CD14-positive monocyte (primary cell): ENCODE results near the gene GJA9. TPM values are rescaled to one million over a fixed set of nuclear protein-coding genes. Genes with fewer than 3 reads are reported as not detected.

Source experiments
- DNase-seq, 3 donors: peaks; one replicate each; pipeline ENCODE4 v3.0.0-alpha.2; 2011 to 2022
- H2AFZ ChIP-seq: 2 replicates; pipeline ENCODE4 v1.6.0; 2012; ENCODE audit warnings: mild to moderate bottlenecking, low read depth, low read length, inconsistent platforms; ENCODE audit not compliant: insufficient read depth, poor library complexity, severe bottlenecking
- H3K27ac ChIP-seq, 2 donors: 1 replicate in 1 of 2; 2 replicates in 1 of 2; pipeline ENCODE4 v1.5.1; 2012 to 2013; ENCODE audit warnings: low read length in 2 of 2, control low read depth in 1 of 2, inconsistent platforms in 1 of 2, low read depth in 1 of 2, mild to moderate bottlenecking in 1 of 2
- H3K27me3 ChIP-seq, 2 donors: one replicate each; pipeline versions ENCODE4 v1.6.0 to v1.6.1; 2011 to 2013; ENCODE audit warnings: low read length in 2 of 2; ENCODE audit not compliant: control insufficient read depth in 2 of 2, insufficient read depth in 2 of 2
- H3K36me3 ChIP-seq, 2 donors: replicated peaks in 1 of 2; 1 replicate in 1 of 2; 2 replicates in 1 of 2; pipeline versions ENCODE4 v1.5.1 to v1.6.1; 2012 to 2013; ENCODE audit warnings: low read length in 2 of 2, control low read depth in 1 of 2, inconsistent platforms in 1 of 2, mild to moderate bottlenecking in 1 of 2; ENCODE audit not compliant: insufficient read depth in 2 of 2, control insufficient read depth in 1 of 2
- H3K4me1 ChIP-seq, 2 donors: 1 replicate in 1 of 2; 2 replicates in 1 of 2; pipeline versions ENCODE4 v1.5.1 to v1.6.1; 2012 to 2013; ENCODE audit warnings: low read length in 2 of 2, control low read depth in 1 of 2, inconsistent platforms in 1 of 2, mild to moderate bottlenecking in 1 of 2, moderate library complexity in 1 of 2; ENCODE audit not compliant: insufficient read depth in 2 of 2, control insufficient read depth in 1 of 2
- H3K4me2 ChIP-seq: replicated peaks from 2 replicates; pipeline ENCODE3; 2012; ENCODE audit warnings: low read length, moderate library complexity, mild to moderate bottlenecking; ENCODE audit not compliant: poor library complexity, severe bottlenecking; ENCODE audit errors: extremely low read depth
- H3K4me3 ChIP-seq, 3 experiments: fragments of 200-600 bp in 1 of 3; sonication (generic) in 1 of 3; replicated peaks in 1 of 3; 1 replicate in 2 of 3; 2 replicates in 1 of 3; pipeline ENCODE4 v1.5.1; 2011 to 2013; ENCODE audit warnings: low read length in 3 of 3, mild to moderate bottlenecking in 3 of 3, control low read depth in 2 of 3, low read depth in 2 of 3, inconsistent platforms in 1 of 3, moderate library complexity in 1 of 3
- H3K79me2 ChIP-seq: 2 replicates; pipeline ENCODE4 v1.6.0; 2012; ENCODE audit warnings: mild to moderate bottlenecking, control low read depth, inconsistent platforms, low read length, moderate library complexity; ENCODE audit not compliant: insufficient read depth
- H3K9ac ChIP-seq: 2 replicates; pipeline ENCODE4 v1.6.0; 2017; ENCODE audit warnings: low read length, mild to moderate bottlenecking; ENCODE audit not compliant: insufficient read depth, poor library complexity, severe bottlenecking
- H3K9me3 ChIP-seq, 2 donors: replicated peaks in 1 of 2; 1 replicate in 1 of 2; 2 replicates in 1 of 2; pipeline versions ENCODE4 v1.5.1 to v1.6.1; 2012 to 2013; ENCODE audit warnings: low read length in 2 of 2, control low read depth in 1 of 2; ENCODE audit not compliant: control insufficient read depth in 1 of 2, insufficient read depth in 1 of 2
- H4K20me1 ChIP-seq: 2 replicates; pipeline ENCODE4 v1.6.0; 2012; ENCODE audit warnings: mild to moderate bottlenecking, low read length, control low read depth, moderate library complexity; ENCODE audit not compliant: insufficient read depth
- H3K27ac Mint-ChIP-seq, 7 donors: one replicate each; pipeline ENCODE4 v1.8.0; 2020; ENCODE audit warnings: mild to moderate bottlenecking in 7 of 7, mixed read lengths in 7 of 7, moderate library complexity in 6 of 7, inconsistent platforms in 2 of 7
- H3K27me3 Mint-ChIP-seq, 3 donors: one replicate each; pipeline ENCODE4 v1.8.0; 2021 to 2022; ENCODE audit warnings: low read depth in 3 of 3, mild to moderate bottlenecking in 3 of 3, mixed read lengths in 3 of 3, moderate library complexity in 3 of 3, inconsistent platforms in 1 of 3
- H3K36me3 Mint-ChIP-seq, 2 donors: one replicate each; pipeline ENCODE4 v1.8.0; 2020; ENCODE audit warnings: mixed read lengths in 2 of 2, inconsistent platforms in 1 of 2, mild to moderate bottlenecking in 1 of 2
- H3K4me1 Mint-ChIP-seq: one replicate; pipeline ENCODE4 v1.8.0; 2020; ENCODE audit warnings: mild to moderate bottlenecking, mixed read lengths
- H3K4me3 Mint-ChIP-seq, 2 donors: one replicate each; pipeline ENCODE4 v1.8.0; 2020; ENCODE audit warnings: mild to moderate bottlenecking in 2 of 2, mixed read lengths in 2 of 2, moderate library complexity in 1 of 2
- H3K9me3 Mint-ChIP-seq, 7 donors: one replicate each; pipeline ENCODE4 v1.8.0; 2020 to 2022; ENCODE audit warnings: mixed read lengths in 7 of 7, mild to moderate bottlenecking in 6 of 7, moderate library complexity in 6 of 7, inconsistent platforms in 2 of 7
- WGBS: methylation state at CpG from one replicate; pipeline ENCODE4 v1.1.5; 2013; ENCODE audit warnings: missing lambda C conversion rate; ENCODE audit not compliant: insufficient coverage; 5-methylcytosine and 5-hydroxymethylcytosine counted together
- intact Hi-C, 2 donors: fragments of 100-400 bp; cut with micrococcal nuclease; formaldehyde crosslinking; loops; one replicate each; pipeline versions ENCODE4 v1.15.0 to v1.15.1; 2023
- polyA plus RNA-seq, 3 donors: library from polyadenylated mRNA; depleted of rRNA in 1 of 3; unstranded in 2 of 3; stranded (reverse) in 1 of 3; fragments of 300-500 nt in 2 of 3; fragments of >200 nt in 1 of 3; fragmentation: Illumina TruSeq in 2 of 3; gene quantifications; 1 replicate in 2 of 3; 2 replicates in 1 of 3; pipeline ENCODE4 v1.2.3, GENCODE V29; 2012 to 2021
- TF ChIP-seq, protein P1 (sequence below): fragments of 200-600 bp; IDR thresholded peaks from one replicate; pipeline ENCODE4 v1.8.0; 2022; ENCODE audit warnings: antibody characterized with exemption, mild to moderate bottlenecking

The GJA9 gene
- polyA plus RNA-seq, 3 donors = not detected

- Mint-ChIP-seq H3K27me3 (peaks cover 0 to 2% (median 0%) of the 10 kb centered on the region in 3 donors), H3K4me3 (peak overlapping the region in 1 of 2 donors; percentile 35), H3K9me3 (no peaks in the 10 kb centered on the region), H3K4me1 (peaks cover 48% of the 10 kb centered on the region), H3K27ac (peak overlapping the region in 1 of 7 donors; percentile 35), H3K36me3 (peaks cover 17 to 23% of the 10 kb centered on the region in 2 donors)
- Histone ChIP-seq H3K4me3 (peak overlapping the region in 1 of 3 experiments; percentile 1), H4K20me1 (peaks cover 8% of the 10 kb centered on the region), H3K36me3 (peaks cover 17 to 23% of the 10 kb centered on the region in 2 donors), H3K27me3 (no peaks in the 10 kb centered on the region), H3K79me2 (no peaks in the 10 kb centered on the region), H2AFZ (no peak overlapping the region), H3K4me2 (peak overlapping the region; percentile 34), H3K27ac (no peak overlapping the region), H3K9ac (no peak overlapping the region), H3K4me1 (peaks cover 30 to 36% of the 10 kb centered on the region in 2 donors), H3K9me3 (no peaks in the 10 kb centered on the region)
- TF ChIP-seq, protein P1, sequence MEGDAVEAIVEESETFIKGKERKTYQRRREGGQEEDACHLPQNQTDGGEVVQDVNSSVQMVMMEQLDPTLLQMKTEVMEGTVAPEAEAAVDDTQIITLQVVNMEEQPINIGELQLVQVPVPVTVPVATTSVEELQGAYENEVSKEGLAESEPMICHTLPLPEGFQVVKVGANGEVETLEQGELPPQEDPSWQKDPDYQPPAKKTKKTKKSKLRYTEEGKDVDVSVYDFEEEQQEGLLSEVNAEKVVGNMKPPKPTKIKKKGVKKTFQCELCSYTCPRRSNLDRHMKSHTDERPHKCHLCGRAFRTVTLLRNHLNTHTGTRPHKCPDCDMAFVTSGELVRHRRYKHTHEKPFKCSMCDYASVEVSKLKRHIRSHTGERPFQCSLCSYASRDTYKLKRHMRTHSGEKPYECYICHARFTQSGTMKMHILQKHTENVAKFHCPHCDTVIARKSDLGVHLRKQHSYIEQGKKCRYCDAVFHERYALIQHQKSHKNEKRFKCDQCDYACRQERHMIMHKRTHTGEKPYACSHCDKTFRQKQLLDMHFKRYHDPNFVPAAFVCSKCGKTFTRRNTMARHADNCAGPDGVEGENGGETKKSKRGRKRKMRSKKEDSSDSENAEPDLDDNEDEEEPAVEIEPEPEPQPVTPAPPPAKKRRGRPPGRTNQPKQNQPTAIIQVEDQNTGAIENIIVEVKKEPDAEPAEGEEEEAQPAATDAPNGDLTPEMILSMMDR = no peak
- peak in 2 of 3 donors; percentile 27 for DNase-seq
- intact Hi-C loops = loop anchor here (10.0 kb wide), 2 partner anchors 790 to 810 kb away; partner anchors contain the start of gene POU3F1 (in 1 of the 2)
- WGBS = 100% methylated on average over 1 of the region's 3 CpGs
Measured at GRCh38 chr1:38834221-38834782, 47.1 kb downstream of the GJA9 start.

GRCh38 chr1:38833146-38833545 lies 48.2 kb downstream of the GJA9 start:
- Mint-ChIP-seq H3K36me3 (peaks cover 5 to 12% of the 10 kb centered on the region in 2 donors), H3K27ac (no peak overlapping the region), H3K9me3 (no peaks in the 10 kb centered on the region), H3K4me1 (peaks cover 48% of the 10 kb centered on the region), H3K4me3 (no peak overlapping the region), H3K27me3 (peaks cover 0 to 2% (median 0%) of the 10 kb centered on the region in 3 donors)
- Histone ChIP-seq H3K27ac (no peak overlapping the region), H3K36me3 (peaks cover 5 to 12% of the 10 kb centered on the region in 2 donors), H3K79me2 (no peaks in the 10 kb centered on the region), H2AFZ (no peak overlapping the region), H3K4me2 (no peak overlapping the region), H3K27me3 (no peaks in the 10 kb centered on the region), H3K4me1 (peaks cover 30 to 36% of the 10 kb centered on the region in 2 donors), H3K9ac (no peak overlapping the region), H4K20me1 (peaks cover 5% of the 10 kb centered on the region), H3K9me3 (no peaks in the 10 kb centered on the region), H3K4me3 (no peak overlapping the region)
- 37% methylated on average over 3 of the region's 3 CpGs for WGBS
- TF ChIP-seq, protein P1 = no peak
- DNase-seq = no peak
- intact Hi-C loops = loop anchor here (10.0 kb wide), 2 partner anchors 788 to 808 kb away; partner anchors contain the start of gene POU3F1 (in 1 of the 2)
